Astrocyte (in vitro differentiated cells and primary cell): Measurements from ENCODE around the gene DACH2. TPM values are rescaled to one million over a fixed set of nuclear protein-coding genes. Genes with fewer than 3 reads are reported as not detected.
A peak's percentile ranks its signal among the peaks of the same experiment; 100 is the strongest.

Experiments used
- DNase-seq: peaks from one replicate; pipeline ENCODE4 v3.0.0-alpha.2; 2010; ENCODE audit warnings: low read depth
- FAIRE-seq: peaks from 2 replicates; lab custom pipeline; 2011; peaks lifted over from hg19 to GRCh38; lab: Jason Lieb, UNC
- H2AFZ ChIP-seq: 2 replicates; pipeline ENCODE4 v1.6.0; 2012; ENCODE audit warnings: low read depth, low read length, inconsistent platforms
- H3K27ac ChIP-seq: 2 replicates; pipeline ENCODE4 v1.5.1; 2011; ENCODE audit warnings: low read depth, low read length, inconsistent platforms
- H3K27me3 ChIP-seq: 2 replicates; pipeline ENCODE4 v1.6.0; 2011; ENCODE audit warnings: low read length, inconsistent platforms; ENCODE audit not compliant: insufficient read depth
- H3K36me3 ChIP-seq: 2 replicates; pipeline ENCODE4 v1.5.1; 2011; ENCODE audit warnings: low read length, inconsistent platforms; ENCODE audit not compliant: insufficient read depth
- H3K4me1 ChIP-seq: 2 replicates; pipeline ENCODE4 v1.5.1; 2011; ENCODE audit warnings: low read length, inconsistent platforms; ENCODE audit not compliant: insufficient read depth
- H3K4me2 ChIP-seq: 2 replicates; pipeline ENCODE4 v1.6.0; 2012; ENCODE audit warnings: low read length, inconsistent platforms
- H3K4me3 ChIP-seq: 2 replicates; pipeline ENCODE4 v1.5.1; 2011; ENCODE audit warnings: low read depth, mild to moderate bottlenecking, low read length, inconsistent platforms; ENCODE audit not compliant: insufficient read depth
- H3K79me2 ChIP-seq: 2 replicates; pipeline ENCODE4 v1.6.0; 2012; ENCODE audit warnings: mild to moderate bottlenecking, low read length, inconsistent platforms; ENCODE audit not compliant: insufficient read depth
- H3K9ac ChIP-seq: 2 replicates; pipeline ENCODE4 v1.6.0; 2012; ENCODE audit warnings: mild to moderate bottlenecking, low read length, inconsistent platforms
- H3K9me3 ChIP-seq: 2 replicates; pipeline ENCODE4 v1.5.1; 2012; ENCODE audit warnings: low read depth, mild to moderate bottlenecking, low read length, inconsistent platforms; ENCODE audit not compliant: insufficient read depth
- H4K20me1 ChIP-seq: 2 replicates; pipeline ENCODE4 v1.6.0; 2012; ENCODE audit warnings: low read length, inconsistent platforms; ENCODE audit not compliant: insufficient read depth
- H3K27ac Mint-ChIP-seq: one replicate; pipeline ENCODE4 v1.8.0; 2021; ENCODE audit warnings: mild to moderate bottlenecking, mixed read lengths; ENCODE audit not compliant: unreplicated experiment
- H3K27me3 Mint-ChIP-seq: one replicate; pipeline ENCODE4 v1.8.0; 2021; ENCODE audit warnings: low read depth, mixed read lengths; ENCODE audit not compliant: unreplicated experiment
- H3K36me3 Mint-ChIP-seq: one replicate; pipeline ENCODE4 v1.8.0; 2021; ENCODE audit warnings: low read depth, mixed read lengths; ENCODE audit not compliant: unreplicated experiment
- H3K4me1 Mint-ChIP-seq: one replicate; pipeline ENCODE4 v1.8.0; 2021; ENCODE audit warnings: low read depth, mixed read lengths; ENCODE audit not compliant: unreplicated experiment
- H3K4me3 Mint-ChIP-seq: one replicate; pipeline ENCODE4 v1.8.0; 2021; ENCODE audit warnings: mild to moderate bottlenecking, moderate library complexity, mixed read lengths; ENCODE audit not compliant: unreplicated experiment
- H3K9me3 Mint-ChIP-seq: one replicate; pipeline ENCODE4 v1.8.0; 2021; ENCODE audit warnings: mild to moderate bottlenecking, mixed read lengths; ENCODE audit not compliant: unreplicated experiment
- EZH2 ChIP-seq: IDR thresholded peaks from 2 replicates; pipeline ENCODE4 v1.6.1; 2012; ENCODE audit warnings: mild to moderate bottlenecking, low read length, inconsistent platforms; ENCODE audit not compliant: insufficient read depth
- total RNA-seq: library from RNA; stranded (reverse); gene quantifications from 2 replicates; pipeline ENCODE4 v1.2.1, GENCODE V29; 2021
- TF ChIP-seq, protein P1 (sequence below): IDR thresholded peaks from 2 replicates; pipeline ENCODE4 v1.5.1; 2011; ENCODE audit warnings: low read depth, mild to moderate bottlenecking, inconsistent platforms, low read length, moderate library complexity; ENCODE audit not compliant: insufficient read depth

The DACH2 gene
- total RNA-seq, 1 donor from 2014 or later, result 0.16 TPM

DNA sequence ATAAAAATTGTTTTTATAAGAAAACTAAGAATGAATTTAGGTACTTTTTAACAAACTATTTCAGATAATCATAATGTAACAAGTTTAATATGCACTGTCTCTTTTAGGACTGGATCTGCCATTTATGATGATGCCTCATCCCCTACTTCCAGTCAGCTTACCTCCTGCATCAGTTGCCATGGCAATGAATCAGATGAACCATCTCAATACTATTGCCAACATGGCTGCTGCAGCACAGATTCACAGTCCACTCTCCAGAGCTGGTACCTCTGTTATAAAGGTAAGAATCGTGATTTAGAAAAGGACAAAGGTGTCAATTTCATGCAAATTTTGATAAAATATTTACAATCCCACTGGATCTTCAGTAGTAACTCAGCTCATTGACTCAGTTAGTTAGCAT is 566.2 kb downstream of the DACH2 start:
- TF ChIP-seq, protein P1, sequence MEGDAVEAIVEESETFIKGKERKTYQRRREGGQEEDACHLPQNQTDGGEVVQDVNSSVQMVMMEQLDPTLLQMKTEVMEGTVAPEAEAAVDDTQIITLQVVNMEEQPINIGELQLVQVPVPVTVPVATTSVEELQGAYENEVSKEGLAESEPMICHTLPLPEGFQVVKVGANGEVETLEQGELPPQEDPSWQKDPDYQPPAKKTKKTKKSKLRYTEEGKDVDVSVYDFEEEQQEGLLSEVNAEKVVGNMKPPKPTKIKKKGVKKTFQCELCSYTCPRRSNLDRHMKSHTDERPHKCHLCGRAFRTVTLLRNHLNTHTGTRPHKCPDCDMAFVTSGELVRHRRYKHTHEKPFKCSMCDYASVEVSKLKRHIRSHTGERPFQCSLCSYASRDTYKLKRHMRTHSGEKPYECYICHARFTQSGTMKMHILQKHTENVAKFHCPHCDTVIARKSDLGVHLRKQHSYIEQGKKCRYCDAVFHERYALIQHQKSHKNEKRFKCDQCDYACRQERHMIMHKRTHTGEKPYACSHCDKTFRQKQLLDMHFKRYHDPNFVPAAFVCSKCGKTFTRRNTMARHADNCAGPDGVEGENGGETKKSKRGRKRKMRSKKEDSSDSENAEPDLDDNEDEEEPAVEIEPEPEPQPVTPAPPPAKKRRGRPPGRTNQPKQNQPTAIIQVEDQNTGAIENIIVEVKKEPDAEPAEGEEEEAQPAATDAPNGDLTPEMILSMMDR, result no peak
- TF ChIP-seq EZH2, result no peak
- no peak overlapping the region for H3K4me3 Mint-ChIP-seq
- DNase-seq (no peak), FAIRE-seq (no peak)
- no peaks in the 10 kb centered on the region for H4K20me1 ChIP-seq
- no peak overlapping the region for H3K4me2 ChIP-seq
- H3K9ac ChIP-seq, result no peak overlapping the region
- no peaks in the 10 kb centered on the region for H3K27me3 ChIP-seq
- H3K27me3 Mint-ChIP-seq, result no peaks in the 10 kb centered on the region
- no peak overlapping the region for H2AFZ ChIP-seq
- H3K79me2 ChIP-seq, result no peaks in the 10 kb centered on the region
- H3K36me3 ChIP-seq, result no peaks in the 10 kb centered on the region
- no peaks in the 10 kb centered on the region for H3K36me3 Mint-ChIP-seq
- H3K9me3 Mint-ChIP-seq, result no peaks in the 10 kb centered on the region
- H3K4me1 Mint-ChIP-seq, result no peaks in the 10 kb centered on the region
- no peak overlapping the region for H3K27ac ChIP-seq
- no peaks in the 10 kb centered on the region for H3K4me1 ChIP-seq
- H3K9me3 ChIP-seq, result no peaks in the 10 kb centered on the region
- no peak overlapping the region for H3K27ac Mint-ChIP-seq
- no peak overlapping the region for H3K4me3 ChIP-seq

GRCh38 chrX:86724277-86724676 is 576.0 kb downstream of the DACH2 start:
- no peaks in the 10 kb centered on the region for H3K4me1 Mint-ChIP-seq

DNA sequence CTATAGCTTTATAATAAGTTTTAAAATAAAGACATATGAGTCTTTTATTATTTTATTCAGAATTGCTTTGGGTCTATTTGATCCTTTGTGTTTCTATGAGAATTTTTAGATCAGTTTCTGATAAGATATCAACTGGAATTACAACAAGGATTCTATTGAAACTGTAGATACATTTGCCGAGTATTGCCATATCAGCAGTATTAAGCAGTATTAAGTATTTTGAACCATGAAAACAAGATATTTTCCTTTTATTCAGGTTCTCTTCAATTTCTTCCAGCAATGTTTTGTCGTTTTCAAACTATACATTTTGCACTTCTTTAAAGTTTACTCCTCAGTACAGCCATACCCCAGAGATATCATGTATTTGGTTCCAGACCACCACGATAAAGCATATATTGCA is 598.8 kb downstream of the DACH2 start:
- Histone ChIP-seq H2AFZ (no peak overlapping the region), H3K4me2 (no peak overlapping the region), H3K27me3 (no peaks in the 10 kb centered on the region), H4K20me1 (no peaks in the 10 kb centered on the region), H3K79me2 (no peaks in the 10 kb centered on the region), H3K4me1 (no peaks in the 10 kb centered on the region), H3K9me3 (no peaks in the 10 kb centered on the region), H3K9ac (no peak overlapping the region), H3K27ac (no peak overlapping the region), H3K36me3 (no peaks in the 10 kb centered on the region), H3K4me3 (no peak overlapping the region)
- TF ChIP-seq, protein P1, result no peak
- TF ChIP-seq EZH2, result no peak
- H3K27me3 Mint-ChIP-seq, result no peaks in the 10 kb centered on the region
- no peak for DNase-seq
- no peaks in the 10 kb centered on the region for H3K9me3 Mint-ChIP-seq
- peak; percentile 23 for FAIRE-seq
- H3K4me3 Mint-ChIP-seq, result no peak overlapping the region
- H3K4me1 Mint-ChIP-seq, result no peaks in the 10 kb centered on the region
- no peak overlapping the region for H3K27ac Mint-ChIP-seq
- H3K36me3 Mint-ChIP-seq, result no peaks in the 10 kb centered on the region

More at GRCh38 chrX:86724277-86724676, 576.0 kb downstream of the DACH2 start:
- Histone ChIP-seq H3K9me3 (no peaks in the 10 kb centered on the region), H3K4me2 (no peak overlapping the region), H3K79me2 (no peaks in the 10 kb centered on the region), H3K27ac (no peak overlapping the region), H3K4me3 (no peak overlapping the region), H3K36me3 (no peaks in the 10 kb centered on the region), H3K27me3 (no peaks in the 10 kb centered on the region), H2AFZ (no peak overlapping the region), H4K20me1 (no peaks in the 10 kb centered on the region), H3K9ac (no peak overlapping the region), H3K4me1 (no peaks in the 10 kb centered on the region)
- Mint-ChIP-seq H3K27me3 (no peaks in the 10 kb centered on the region), H3K36me3 (no peaks in the 10 kb centered on the region), H3K27ac (no peak overlapping the region), H3K4me3 (no peak overlapping the region), H3K9me3 (no peaks in the 10 kb centered on the region)
- no peak for TF ChIP-seq EZH2
- TF ChIP-seq, protein P1, result no peak
- no peak for FAIRE-seq
- DNase-seq, result no peak
